Fibroblast of the conjunctiva (primary cell): ENCODE data around the gene IGFBP1.
A peak's percentile ranks its signal among the peaks of the same experiment; 100 is the strongest.

Experiments used
- DNase-seq: peaks from one replicate; pipeline ENCODE4 v3.0.0-alpha.2; 2010; ENCODE audit warnings: low read depth

The IGFBP1 gene

DNA sequence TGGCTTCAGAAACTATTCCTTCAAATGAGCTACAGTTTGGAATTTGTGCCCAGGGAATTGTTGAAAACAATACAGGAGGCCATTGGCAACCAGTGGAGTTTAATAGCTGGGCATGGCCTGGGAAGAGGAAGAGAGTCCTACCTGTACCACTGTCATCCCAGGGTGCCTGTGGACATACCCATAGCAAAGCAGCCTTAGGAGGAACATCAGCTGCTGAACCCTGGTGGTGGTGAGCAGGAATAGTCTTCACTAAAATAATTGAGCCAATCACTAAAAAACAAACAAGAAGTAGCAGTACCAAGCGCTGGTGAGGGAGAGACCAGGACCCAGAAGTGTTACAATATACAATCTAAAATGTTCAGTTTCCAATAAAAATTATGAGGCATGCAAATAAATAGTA lies 14.5 kb downstream of the IGFBP1 start:
- no peak for DNase-seq

DNA sequence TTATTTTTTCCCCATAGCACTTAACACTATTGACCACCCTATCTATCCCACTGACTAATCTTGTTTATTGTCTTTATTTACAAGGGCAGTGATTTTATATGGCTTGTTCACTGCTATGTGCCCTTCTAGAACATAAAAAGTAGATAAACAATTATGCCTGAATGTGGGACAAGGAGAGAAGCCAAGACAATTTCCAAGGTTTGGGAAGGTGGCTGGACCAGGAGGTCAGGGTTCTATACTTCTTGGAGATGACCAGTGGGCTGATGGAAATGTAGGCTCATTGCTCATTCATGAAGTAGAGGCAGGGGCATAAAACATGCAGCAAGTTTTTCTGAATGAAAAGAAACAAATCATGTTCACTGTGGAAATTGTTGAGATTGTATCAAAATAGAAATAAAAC lies 21.3 kb downstream of the IGFBP1 start:
- no peak for DNase-seq

DNA sequence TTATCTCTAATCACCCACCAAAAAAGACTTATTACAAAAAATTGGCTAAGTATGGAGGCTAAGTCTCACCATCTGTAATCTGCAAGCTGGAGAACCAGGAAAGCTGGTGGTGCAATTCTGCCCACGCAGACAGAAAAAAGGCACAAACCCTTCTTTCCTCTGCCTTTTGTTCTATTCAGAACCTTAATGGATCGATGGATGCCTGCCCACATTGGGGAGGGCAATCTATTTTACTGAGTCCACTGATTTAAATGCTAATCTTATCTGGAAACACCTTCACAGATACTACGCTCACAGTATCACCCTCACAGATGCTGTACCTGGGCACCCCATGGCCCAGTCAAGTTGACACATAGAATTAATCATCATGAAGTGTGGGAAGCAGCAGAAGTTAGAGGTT lies 22.6 kb downstream of the IGFBP1 start:
- no peak for DNase-seq

DNA sequence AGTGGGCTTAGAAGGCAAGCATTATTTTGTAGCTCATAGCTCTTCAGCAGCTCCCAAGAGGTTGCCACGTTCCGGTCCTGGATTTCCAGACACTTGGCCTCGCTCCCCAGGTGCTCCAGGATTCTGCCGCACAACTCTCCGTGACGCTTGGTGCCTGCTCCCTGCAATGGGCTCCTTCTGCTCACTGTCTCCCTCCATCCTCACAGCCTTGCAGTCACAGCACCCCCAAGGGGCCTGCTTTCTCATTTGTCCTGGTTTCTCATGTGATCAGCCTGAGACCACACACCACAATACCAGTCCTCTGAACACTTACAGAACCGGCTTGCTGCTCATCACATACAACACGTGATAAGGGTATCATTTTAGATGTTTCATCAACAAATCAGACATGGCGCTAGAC lies 23.0 kb downstream of the IGFBP1 start:
- no peak for DNase-seq

GRCh38 chr7:45912972-45913371 lies 24.7 kb downstream of the IGFBP1 start:
- no peak for DNase-seq

GRCh38 chr7:45914911-45915310 lies 26.6 kb downstream of the IGFBP1 start:
- DNase-seq: no peak

DNA sequence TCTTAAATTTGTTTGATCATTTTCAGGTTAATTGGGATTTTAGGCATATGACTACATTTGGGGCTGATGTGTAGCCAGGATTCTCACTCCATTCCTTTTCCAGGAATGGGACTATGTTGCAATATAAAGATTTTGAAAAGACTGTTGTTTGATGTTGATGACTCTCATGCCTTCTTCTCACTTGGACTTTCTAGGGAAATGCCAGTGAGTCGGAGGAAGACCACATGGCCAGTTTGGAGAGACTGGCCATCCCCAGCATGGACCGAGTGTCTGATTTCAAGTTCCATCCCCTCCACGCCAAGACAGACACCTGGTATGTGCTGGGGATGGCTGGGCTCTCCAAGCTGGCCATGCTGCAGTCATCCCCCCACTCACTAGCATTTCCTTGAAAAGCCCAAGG lies 27.3 kb downstream of the IGFBP1 start:
- DNase-seq: no peak

DNA sequence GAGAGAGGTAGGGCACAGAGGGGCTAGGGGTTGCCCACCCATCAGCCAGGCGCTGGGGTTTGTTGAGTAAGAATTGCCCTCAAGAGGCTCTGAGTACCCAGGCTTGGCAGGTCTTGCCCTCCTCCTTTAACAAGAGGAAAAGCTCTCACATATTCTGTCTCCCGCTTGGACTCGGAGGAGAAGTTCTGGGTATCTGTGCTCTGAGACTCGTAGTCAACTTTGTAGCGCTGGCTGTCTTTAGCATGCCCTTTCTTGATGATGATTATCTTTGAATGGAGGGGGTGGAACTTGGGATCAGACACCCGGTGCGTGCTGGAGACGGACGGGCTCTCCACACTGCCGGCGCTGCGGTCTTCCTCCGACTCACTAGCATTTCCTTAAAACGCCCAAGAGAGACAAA lies 28.8 kb downstream of the IGFBP1 start:
- no peak for DNase-seq

- peak; percentile 36 for DNase-seq
Observed at GRCh38 chr7:45917658-45918057, 29.4 kb downstream of the IGFBP1 start.

DNA sequence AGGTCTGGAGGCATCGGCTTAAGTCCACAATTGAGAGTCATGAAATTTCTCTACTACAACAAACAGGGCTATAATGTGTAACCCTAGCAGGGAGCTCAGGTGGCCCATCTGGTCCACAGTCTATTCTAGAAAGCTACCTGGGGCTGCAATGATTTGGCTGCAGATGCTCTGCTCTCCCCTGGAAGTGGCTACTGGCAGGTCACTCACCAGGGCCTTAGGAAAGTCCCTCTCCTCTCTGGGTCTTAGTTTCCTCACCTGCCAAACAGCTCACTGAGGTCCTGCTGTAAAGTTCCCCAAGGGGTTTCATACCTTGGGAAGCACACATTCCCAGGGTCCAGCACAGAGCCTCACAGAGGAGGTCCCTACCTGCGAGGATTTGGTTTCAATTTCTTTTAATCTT lies 30.3 kb downstream of the IGFBP1 start:
- DNase-seq: no peak

- no peak for DNase-seq
Observed at GRCh38 chr7:45919231-45919784, 31.0 kb downstream of the IGFBP1 start.

DNA sequence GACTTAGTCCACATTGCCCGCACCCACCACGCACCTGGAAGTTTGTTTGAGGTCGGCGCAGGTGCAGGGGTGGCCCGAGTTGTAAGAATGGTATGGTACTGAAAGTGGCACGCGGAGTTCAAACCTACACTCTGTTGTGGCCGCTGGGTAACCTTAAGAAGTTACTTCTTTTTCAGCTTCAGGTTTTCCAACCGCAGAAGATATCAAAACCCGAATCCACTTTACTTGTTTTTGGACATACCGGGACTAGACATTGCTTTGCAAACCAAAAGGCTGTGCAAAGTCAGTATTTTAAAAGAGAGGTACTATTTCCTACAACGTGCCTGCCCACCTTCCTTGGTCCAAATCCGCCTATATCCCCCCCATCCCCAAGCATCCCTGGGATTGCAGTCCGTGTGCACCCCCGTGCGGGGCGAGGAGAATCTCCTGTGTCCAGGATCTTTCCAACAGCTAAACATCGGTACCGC lies 31.7 kb downstream of the IGFBP1 start:
- no peak for DNase-seq

DNA sequence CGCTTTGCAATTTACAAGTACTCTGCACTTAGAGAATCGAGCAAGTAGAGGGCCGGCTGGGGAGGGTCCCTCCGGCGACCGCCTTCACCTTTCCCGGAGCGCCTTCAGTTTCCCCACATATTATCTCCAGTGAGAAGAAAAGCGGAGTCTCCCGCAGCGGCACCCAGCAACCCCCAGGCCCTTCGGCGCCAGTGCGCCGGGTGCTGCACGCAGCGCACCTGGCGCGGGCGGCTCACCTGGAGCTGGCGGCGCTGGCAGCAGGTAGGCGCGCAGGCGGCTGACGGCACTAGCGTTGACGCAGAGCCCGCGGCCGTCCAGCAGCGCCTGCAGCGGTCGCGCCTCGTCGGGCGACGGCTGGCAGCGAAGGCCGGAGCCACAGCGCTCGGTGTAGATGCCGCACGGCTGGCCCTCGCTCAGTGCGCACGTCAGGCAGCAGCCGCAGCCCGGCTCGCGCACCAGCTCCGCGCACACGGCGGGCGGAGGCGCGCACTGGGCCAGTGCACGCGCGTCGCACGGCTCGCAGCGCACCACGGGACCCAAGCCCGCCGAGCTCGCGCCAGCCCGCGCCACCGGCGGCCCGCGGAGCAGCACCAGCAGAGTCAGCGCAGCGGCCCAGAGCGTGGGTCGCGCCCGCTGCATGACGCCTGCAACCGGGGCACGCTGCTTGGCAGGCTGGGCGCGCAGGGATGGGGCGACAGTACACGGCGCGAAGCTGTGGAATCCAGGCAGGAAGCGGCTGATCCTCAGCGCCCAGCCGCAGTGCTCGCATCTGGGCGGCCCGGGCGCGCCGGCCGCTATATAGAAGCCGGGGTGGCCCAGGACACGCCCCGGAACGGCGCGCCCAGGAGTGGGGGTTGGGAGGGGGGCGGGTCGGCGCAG lies 32.5 kb downstream of the IGFBP1 start, which contains the start of gene IGFBP3:
TSS of gene IGFBP3 (minus strand) at position 771 of the 879 bp plus-strand sequence. CDS start at position 639, 132 bp downstream.
- no peak for DNase-seq

DNA sequence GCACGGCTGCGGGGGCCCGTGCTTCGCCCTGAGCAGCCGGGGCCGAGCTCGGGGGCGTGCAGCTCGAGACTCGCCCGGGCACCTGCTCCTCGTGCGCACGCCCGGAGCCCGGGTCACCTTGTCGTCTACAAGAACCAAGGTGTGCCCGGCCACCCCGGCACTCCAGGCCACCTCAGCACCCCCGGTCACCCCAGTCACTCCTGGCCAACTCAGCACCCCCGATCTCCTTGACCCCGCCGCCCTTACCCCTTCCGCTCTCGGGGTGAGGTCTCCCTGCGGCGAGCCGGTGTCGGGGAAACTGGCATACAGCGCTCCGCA lies 33.1 kb downstream of the IGFBP1 start:
- DNase-seq: no peak

DNA sequence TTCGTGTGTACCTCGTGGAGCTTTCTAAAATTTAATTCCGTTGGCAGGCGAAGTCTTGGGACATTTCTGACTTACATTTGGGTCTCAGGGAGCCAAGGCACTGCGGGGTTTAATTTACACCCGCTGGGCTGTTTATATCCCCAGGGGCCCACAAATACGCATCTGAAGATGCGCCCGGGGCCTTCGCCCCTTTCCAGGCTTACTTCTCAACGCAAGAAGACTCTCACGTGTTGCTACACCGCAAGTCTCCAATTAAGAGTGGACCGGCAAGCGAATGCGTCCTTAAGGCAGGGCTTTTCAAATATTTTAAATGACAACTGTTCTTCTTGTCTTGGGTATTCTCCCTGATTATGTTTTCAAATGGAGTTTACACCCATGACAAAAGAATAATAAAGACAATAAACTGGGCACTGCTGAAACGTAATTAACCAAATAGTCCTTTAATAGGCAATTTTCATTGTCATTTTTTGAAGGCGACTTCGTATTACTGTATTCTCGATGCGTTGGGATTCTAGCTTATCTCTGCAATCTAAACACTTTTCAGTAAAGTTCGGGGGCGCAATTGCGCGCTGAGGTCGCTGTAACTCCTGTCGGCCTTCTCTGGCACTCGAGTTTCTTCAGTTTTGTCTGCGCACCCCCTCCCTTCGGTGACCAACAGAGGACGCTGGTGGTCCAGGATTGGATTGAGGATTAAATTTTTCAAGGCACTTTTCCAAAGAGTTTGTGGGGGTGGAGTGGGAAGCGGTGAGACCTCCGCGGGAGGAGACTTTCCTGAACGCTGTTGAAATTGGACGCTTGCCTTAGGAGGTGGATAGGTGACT lies 33.6 kb downstream of the IGFBP1 start:
- DNase-seq: peak; percentile 37

DNA sequence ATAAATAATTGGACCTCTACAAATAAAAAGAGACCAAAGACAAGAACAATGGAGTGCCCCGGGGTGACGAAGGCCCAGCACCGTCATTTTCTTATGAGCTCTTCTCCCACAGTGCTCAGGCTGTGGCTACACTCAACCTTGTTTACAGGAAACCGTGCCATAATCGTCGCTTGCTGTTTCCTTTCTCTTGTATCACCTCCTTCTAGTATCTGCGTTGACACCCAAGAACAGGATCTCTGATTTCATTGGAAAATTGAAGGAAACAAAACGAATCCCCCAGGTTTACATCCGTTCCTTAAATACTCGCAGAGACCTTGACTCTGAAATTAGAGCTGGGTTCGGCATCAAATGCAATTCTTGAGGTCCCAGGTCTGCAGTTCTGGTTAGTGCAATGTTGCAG lies 34.5 kb downstream of the IGFBP1 start:
- DNase-seq: no peak

GRCh38 chr7:45923290-45923689 lies 35.0 kb downstream of the IGFBP1 start:
- DNase-seq: peak; percentile 42

DNA sequence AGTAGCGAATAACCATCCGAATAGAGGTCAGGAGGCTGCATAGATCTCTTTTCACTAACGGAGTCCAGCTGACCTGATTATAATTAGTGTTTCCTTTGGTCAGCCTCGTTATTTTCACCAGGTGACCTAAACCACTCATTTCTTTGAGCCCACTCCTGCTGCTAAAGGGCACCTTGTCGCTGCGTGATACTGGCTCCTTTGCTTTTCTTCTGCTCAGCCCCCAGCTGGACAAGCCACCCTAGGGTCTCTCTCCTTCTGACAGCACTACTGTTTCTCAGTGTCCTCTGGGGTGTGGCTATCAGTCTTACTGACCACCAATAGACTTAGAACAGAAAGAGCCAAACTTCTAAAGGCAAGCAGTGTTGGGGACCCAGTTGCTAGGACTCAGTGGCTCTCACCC lies 35.5 kb downstream of the IGFBP1 start:
- DNase-seq: no peak

DNA sequence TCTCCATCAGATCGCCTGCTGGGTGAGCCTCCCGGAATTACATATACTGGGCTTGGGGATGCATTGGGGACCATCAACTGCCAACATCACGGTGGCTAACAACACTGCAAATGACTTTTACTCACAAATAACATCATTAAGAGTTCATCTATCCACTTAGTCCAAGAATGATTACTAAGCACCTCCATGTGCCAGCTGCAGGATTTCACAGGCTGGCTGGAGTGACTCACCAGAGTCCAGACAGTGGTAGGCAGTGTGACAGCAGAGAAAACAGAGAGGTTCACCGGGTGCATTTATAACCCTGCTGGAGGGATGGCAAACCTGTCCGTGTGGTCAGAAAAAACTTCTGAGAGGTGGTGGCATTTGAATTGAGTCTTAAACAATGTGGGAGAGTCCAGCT lies 36.0 kb downstream of the IGFBP1 start:
- DNase-seq: no peak

DNA sequence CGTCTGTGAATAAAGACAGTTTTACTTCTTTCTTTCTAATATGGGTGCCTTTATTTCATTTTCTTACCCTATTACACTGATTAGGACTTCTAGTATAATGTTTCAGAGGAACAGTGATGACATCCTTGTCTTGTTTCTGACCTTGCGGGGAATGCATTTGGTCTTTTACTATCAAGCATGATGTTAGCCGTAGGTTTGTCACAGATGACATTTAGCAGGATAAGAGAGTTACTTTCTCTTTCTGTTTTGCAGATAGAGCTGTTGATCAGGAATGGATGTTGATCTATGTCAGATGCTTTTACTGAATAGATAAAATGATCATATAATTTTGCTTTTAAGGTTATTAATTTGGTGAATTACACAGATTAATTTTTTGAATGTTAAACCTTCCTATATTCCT lies 39.4 kb downstream of the IGFBP1 start:
- no peak for DNase-seq

DNA sequence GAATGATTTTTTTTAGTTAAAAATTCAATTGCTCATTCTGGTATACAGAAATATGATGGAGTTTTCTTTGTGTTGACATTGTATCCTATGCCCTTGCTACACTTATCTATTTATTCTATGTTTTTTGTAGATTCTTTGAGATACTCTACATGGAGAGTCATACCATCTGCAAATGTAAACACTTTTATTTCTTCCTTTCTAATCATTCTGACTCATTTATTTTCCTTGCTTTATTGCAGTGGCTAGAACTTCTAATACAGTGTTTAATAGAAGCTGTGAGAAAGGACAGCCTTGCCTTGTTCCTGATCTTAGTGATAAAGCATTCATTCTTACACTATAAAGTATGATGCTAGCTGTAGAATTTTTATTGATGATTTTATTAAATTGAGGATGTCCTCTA lies 42.7 kb downstream of the IGFBP1 start:
- DNase-seq: no peak

GRCh38 chr7:45937301-45937700 lies 49.0 kb downstream of the IGFBP1 start:
- DNase-seq: no peak

- no peak for DNase-seq
Observed at GRCh38 chr7:45937862-45938261, 49.6 kb downstream of the IGFBP1 start.
